ENCODE measurements around the gene OOSP1. TPM values are rescaled to one million over a fixed set of nuclear protein-coding genes. Genes with fewer than 3 reads are reported as not detected.

OOSP1 gene
- total and polyA plus RNA-seq, 2 experiments from 2014 or later = not detected

GRCh38 chr11:59894616-59895015 lies 43.6 kb upstream of the OOSP1 start:
- Histone ChIP-seq H3K79me2 (replicated peaks; ENCODE audit: insufficient read depth) (no peaks in the 10 kb centered on the region), H3K27me3 (ENCODE audit: insufficient read depth) (no peaks in the 10 kb centered on the region), H3K4me1 (ENCODE audit: insufficient read depth) (peaks cover 4% of the 10 kb centered on the region; the same call in 1 of the 2 replicates), H3K4me2 (no peak overlapping the region), H3K27ac (ENCODE audit: low read depth) (no peak overlapping the region), H3F3A (replicated peaks; ENCODE audit: low read depth) (no peaks in the 10 kb centered on the region), H3K36me3 (ENCODE audit: insufficient read depth) (no peaks in the 10 kb centered on the region), H3K4me3 (no peak overlapping the region), H2AFZ (no peak overlapping the region), H3K9me2 (ENCODE audit: insufficient read depth) (peaks cover 6% of the 10 kb centered on the region; the same call in 1 of the 2 replicates), H4K20me1 (replicated peaks; ENCODE audit: insufficient read depth) (no peaks in the 10 kb centered on the region)
- Mint-ChIP-seq H3K4me3 (no peak overlapping the region), H3K27ac (no peak overlapping the region), H3K36me3 (ENCODE audit: low read depth) (no peaks in the 10 kb centered on the region; the same call in 2 of the 3 replicates), H3K4me1 (peaks cover 19% of the 10 kb centered on the region), H3K9me3 (peaks cover 7% of the 10 kb centered on the region; the same call in 2 of the 3 replicates), H3K27me3 (ENCODE audit: insufficient read depth, low read depth, poor library complexity) (peaks cover 7% of the 10 kb centered on the region)
- TF ChIP-seq ZNF331 (CRISPR knock-in tag; IDR thresholded peaks at IDR 0.05; ENCODE audit: low read depth) (no peak), CTCF (conservative IDR thresholded peaks at IDR 0.05; ENCODE audit: low read depth in 2 of 2) (no peak), ZNF114 (CRISPR knock-in tag; IDR thresholded peaks at IDR 0.05) (no peak), STAT1 (IDR thresholded peaks at IDR 0.05; ENCODE audit: unreplicated experiment) (no peak)
- DNase-seq (ENCODE audit: low spot score) (no peak), ATAC-seq (no peak)

GRCh38 chr11:59898046-59898445 lies 40.2 kb upstream of the OOSP1 start:
- Mint-ChIP-seq H3K4me1 (peaks cover 10% of the 10 kb centered on the region), H3K27me3 (ENCODE audit: insufficient read depth, low read depth, poor library complexity) (peaks cover 4% of the 10 kb centered on the region), H3K4me3 (no peak overlapping the region), H3K9me3 (no peaks in the 10 kb centered on the region), H3K36me3 (ENCODE audit: low read depth) (no peaks in the 10 kb centered on the region), H3K27ac (no peak overlapping the region; the same call in 1 of the 2 replicates)
- H2AFZ ChIP-seq = peak overlapping the region; percentile 61; the same call in 1 of the 2 replicates
- H3K4me2 ChIP-seq = no peak overlapping the region
- peak; percentile 33; the same call in 1 of the 3 replicates for ATAC-seq
- H3K79me2 ChIP-seq (replicated peaks; ENCODE audit: insufficient read depth) = no peaks in the 10 kb centered on the region
- no peaks in the 10 kb centered on the region for H3F3A ChIP-seq (replicated peaks; ENCODE audit: low read depth)
- peak; percentile 3 for DNase-seq (ENCODE audit: low spot score)
- no peak for TF ChIP-seq STAT1 (IDR thresholded peaks at IDR 0.05; ENCODE audit: unreplicated experiment)
- TF ChIP-seq ZNF114 (CRISPR knock-in tag; IDR thresholded peaks at IDR 0.05) = no peak
- no peak for TF ChIP-seq EZH2 (IDR thresholded peaks at IDR 0.05; ENCODE audit: low read depth, unreplicated experiment)
- no peak for TF ChIP-seq POLR2AphosphoS5 (IDR thresholded peaks at IDR 0.05; ENCODE audit: low read depth)
- TF ChIP-seq ETS1 (IDR thresholded peaks at IDR 0.05) = no peak
- TF ChIP-seq CTCF (conservative IDR thresholded peaks at IDR 0.05; ENCODE audit: low read depth in 2 of 2) = no peak
- no peak for TF ChIP-seq ZNF331 (CRISPR knock-in tag; IDR thresholded peaks at IDR 0.05; ENCODE audit: low read depth)
- no peaks in the 10 kb centered on the region for H3K27me3 ChIP-seq (ENCODE audit: insufficient read depth)
- no peaks in the 10 kb centered on the region; the same call in 1 of the 2 replicates for H3K9me2 ChIP-seq (ENCODE audit: insufficient read depth)
- H4K20me1 ChIP-seq (replicated peaks; ENCODE audit: insufficient read depth) = no peaks in the 10 kb centered on the region
- H3K27ac ChIP-seq (ENCODE audit: low read depth) = no peak overlapping the region
- H3K4me3 ChIP-seq = no peak overlapping the region
- H3K4me1 ChIP-seq (ENCODE audit: insufficient read depth) = no peaks in the 10 kb centered on the region; the same call in 1 of the 2 replicates
- H3K36me3 ChIP-seq (ENCODE audit: insufficient read depth) = no peaks in the 10 kb centered on the region; the same call in 1 of the 2 replicates
